ENCODE measurements around the gene EFNA3.

The EFNA3 gene

GRCh38 chr1:155085504-155086127, 7.0 kb downstream of the EFNA3 start:
- DNase-seq, result peak; percentile 75

GRCh38 chr1:155086128-155086741, 7.6 kb downstream of the EFNA3 start:
- peak; percentile 84 for DNase-seq

- peak; percentile 66 for DNase-seq
Measured at GRCh38 chr1:155086856-155087535, 8.4 kb downstream of the EFNA3 start.

GRCh38 chr1:155091071-155092051, 12.7 kb downstream of the EFNA3 start:
- peak; percentile 96 for DNase-seq

GRCh38 chr1:155092131-155092530, 13.5 kb downstream of the EFNA3 start:
- no peak for DNase-seq

- no peak for DNase-seq
Measured at GRCh38 chr1:155092641-155093040, 14.0 kb downstream of the EFNA3 start.

GRCh38 chr1:155093911-155094621, 15.4 kb downstream of the EFNA3 start:
- peak; percentile 97 for DNase-seq

GRCh38 chr1:155094622-155094948, 15.9 kb downstream of the EFNA3 start:
- no peak for DNase-seq

GRCh38 chr1:155099331-155099730, 20.7 kb downstream of the EFNA3 start:
- no peak for DNase-seq

GRCh38 chr1:155103325-155103724, 24.7 kb downstream of the EFNA3 start:
- DNase-seq, result no peak

- DNase-seq, result no peak
Measured at GRCh38 chr1:155104605-155105534, 26.2 kb downstream of the EFNA3 start.

- no peak for DNase-seq
Measured at GRCh38 chr1:155105604-155106011, 27.0 kb downstream of the EFNA3 start.

GRCh38 chr1:155106862-155107261, 28.2 kb downstream of the EFNA3 start:
- no peak for DNase-seq

GRCh38 chr1:155107309-155108264, 28.9 kb downstream of the EFNA3 start:
- DNase-seq, result no peak

GRCh38 chr1:155108296-155108695, 29.7 kb downstream of the EFNA3 start:
- DNase-seq, result no peak

GRCh38 chr1:155110381-155110780, 31.7 kb downstream of the EFNA3 start:
- peak; percentile 77 for DNase-seq

GRCh38 chr1:155110826-155111225, 32.2 kb downstream of the EFNA3 start:
- no peak for DNase-seq

- DNase-seq, result no peak
Measured at GRCh38 chr1:155113450-155113980, 34.9 kb downstream of the EFNA3 start.

GRCh38 chr1:155116113-155116764, 37.6 kb downstream of the EFNA3 start:
- DNase-seq, result no peak

All from NCI-H82 (cell line).